ENCODE measurements around the gene SLIT3.

- no peak for TF ChIP-seq POLR2A (IDR thresholded peaks at IDR 0.05)
- TF ChIP-seq CTCF (IDR thresholded peaks at IDR 0.05), result no peak
Measured at GRCh38 chr5:168882283-168882682, 418.7 kb downstream of the SLIT3 start.
